Chondrocyte (in vitro differentiated cells): ENCODE measurements around the gene SNX25. TPM values are rescaled to one million over a fixed set of nuclear protein-coding genes. Genes with fewer than 3 reads are reported as not detected.

Source experiments
- DNase-seq: peaks from one replicate; pipeline ENCODE4 v3.0.0; 2021; ENCODE audit warnings: mixed read lengths, low spot score
- H3K27ac Mint-ChIP-seq: one replicate; pipeline ENCODE4 v1.8.0; 2021; ENCODE audit warnings: mild to moderate bottlenecking, moderate library complexity, mixed read lengths; ENCODE audit not compliant: unreplicated experiment
- H3K27me3 Mint-ChIP-seq: 2 replicates; pipeline ENCODE4 v1.8.0; 2021; ENCODE audit warnings: low read depth, mixed read lengths
- H3K36me3 Mint-ChIP-seq: 2 replicates; pipeline ENCODE4 v1.8.0; 2021; ENCODE audit warnings: low read depth, mixed read lengths
- H3K4me1 Mint-ChIP-seq: 2 replicates; pipeline ENCODE4 v1.8.0; 2021; ENCODE audit warnings: low read depth, mild to moderate bottlenecking, mixed read lengths
- H3K4me3 Mint-ChIP-seq: one replicate; pipeline ENCODE4 v1.8.0; 2021; ENCODE audit warnings: mild to moderate bottlenecking, moderate library complexity, mixed read lengths; ENCODE audit not compliant: unreplicated experiment
- H3K9me3 Mint-ChIP-seq: 2 replicates; pipeline ENCODE4 v1.8.0; 2021; ENCODE audit warnings: low read depth, mixed read lengths
- total RNA-seq: library from RNA; stranded (reverse); gene quantifications from 3 replicates; pipeline ENCODE4 v1.2.1, GENCODE V29; 2021
- TF ChIP-seq, protein P1 (sequence below): fragments of 200-600 bp; sonication (generic); IDR thresholded peaks from 2 replicates; pipeline ENCODE4 v1.5.0; 2021; ENCODE audit warnings: antibody characterized with exemption, mild to moderate bottlenecking, moderate library complexity

Gene SNX25
- total RNA-seq, 1 donor from 2014 or later = 53.6 TPM

DNA sequence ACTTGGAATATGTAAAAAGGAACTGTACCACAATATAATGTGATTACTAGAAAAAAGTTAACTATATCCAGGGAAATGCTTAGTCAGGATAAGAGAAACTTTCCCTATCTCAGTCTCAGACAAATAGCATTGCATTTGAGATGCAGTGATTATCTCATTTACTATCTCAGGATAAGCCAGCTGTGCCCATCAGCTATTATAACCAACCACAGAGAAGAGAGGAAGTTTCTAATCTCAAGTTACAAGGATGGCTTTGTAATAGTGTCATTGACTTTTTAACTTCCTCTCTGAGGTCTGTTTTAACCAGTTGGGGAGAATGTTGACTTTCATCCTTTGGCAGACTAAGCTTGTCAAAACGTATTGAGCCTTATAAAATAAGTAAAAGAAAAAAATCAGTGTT is 56.5 kb downstream of the SNX25 start:
- TF ChIP-seq, protein P1, sequence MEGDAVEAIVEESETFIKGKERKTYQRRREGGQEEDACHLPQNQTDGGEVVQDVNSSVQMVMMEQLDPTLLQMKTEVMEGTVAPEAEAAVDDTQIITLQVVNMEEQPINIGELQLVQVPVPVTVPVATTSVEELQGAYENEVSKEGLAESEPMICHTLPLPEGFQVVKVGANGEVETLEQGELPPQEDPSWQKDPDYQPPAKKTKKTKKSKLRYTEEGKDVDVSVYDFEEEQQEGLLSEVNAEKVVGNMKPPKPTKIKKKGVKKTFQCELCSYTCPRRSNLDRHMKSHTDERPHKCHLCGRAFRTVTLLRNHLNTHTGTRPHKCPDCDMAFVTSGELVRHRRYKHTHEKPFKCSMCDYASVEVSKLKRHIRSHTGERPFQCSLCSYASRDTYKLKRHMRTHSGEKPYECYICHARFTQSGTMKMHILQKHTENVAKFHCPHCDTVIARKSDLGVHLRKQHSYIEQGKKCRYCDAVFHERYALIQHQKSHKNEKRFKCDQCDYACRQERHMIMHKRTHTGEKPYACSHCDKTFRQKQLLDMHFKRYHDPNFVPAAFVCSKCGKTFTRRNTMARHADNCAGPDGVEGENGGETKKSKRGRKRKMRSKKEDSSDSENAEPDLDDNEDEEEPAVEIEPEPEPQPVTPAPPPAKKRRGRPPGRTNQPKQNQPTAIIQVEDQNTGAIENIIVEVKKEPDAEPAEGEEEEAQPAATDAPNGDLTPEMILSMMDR = no peak
- Mint-ChIP-seq H3K4me1 (peaks cover 30% of the 10 kb centered on the region), H3K4me3 (no peak overlapping the region), H3K27ac (peak overlapping the region; percentile 3), H3K9me3 (no peaks in the 10 kb centered on the region), H3K36me3 (peaks cover 24% of the 10 kb centered on the region), H3K27me3 (no peaks in the 10 kb centered on the region)
- DNase-seq = no peak

DNA sequence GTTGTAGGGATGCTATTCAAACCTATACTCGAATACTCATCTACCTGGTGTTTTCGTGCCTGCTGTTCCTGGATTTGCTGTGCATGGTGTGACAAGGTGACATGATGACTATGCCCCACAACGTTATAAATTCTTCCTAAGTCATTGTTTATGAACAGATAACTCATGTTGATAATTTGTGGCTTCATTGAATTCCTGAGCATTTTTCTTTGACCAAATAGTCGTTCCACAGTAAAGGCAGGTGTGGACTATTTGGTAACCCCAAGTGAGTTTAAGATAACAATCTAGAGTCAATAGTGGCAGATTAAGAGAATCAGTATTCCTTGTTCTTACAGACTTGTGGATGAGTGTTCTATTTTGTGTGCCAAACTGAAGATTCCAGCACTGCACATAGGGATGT is 59.9 kb downstream of the SNX25 start:
- no peak overlapping the region for H3K27ac Mint-ChIP-seq
- H3K4me3 Mint-ChIP-seq = no peak overlapping the region
- TF ChIP-seq, protein P1 = no peak
- no peaks in the 10 kb centered on the region for H3K27me3 Mint-ChIP-seq
- no peak for DNase-seq
- peaks cover 23% of the 10 kb centered on the region for H3K36me3 Mint-ChIP-seq
- H3K9me3 Mint-ChIP-seq = no peaks in the 10 kb centered on the region
- peaks cover 34% of the 10 kb centered on the region for H3K4me1 Mint-ChIP-seq

DNA sequence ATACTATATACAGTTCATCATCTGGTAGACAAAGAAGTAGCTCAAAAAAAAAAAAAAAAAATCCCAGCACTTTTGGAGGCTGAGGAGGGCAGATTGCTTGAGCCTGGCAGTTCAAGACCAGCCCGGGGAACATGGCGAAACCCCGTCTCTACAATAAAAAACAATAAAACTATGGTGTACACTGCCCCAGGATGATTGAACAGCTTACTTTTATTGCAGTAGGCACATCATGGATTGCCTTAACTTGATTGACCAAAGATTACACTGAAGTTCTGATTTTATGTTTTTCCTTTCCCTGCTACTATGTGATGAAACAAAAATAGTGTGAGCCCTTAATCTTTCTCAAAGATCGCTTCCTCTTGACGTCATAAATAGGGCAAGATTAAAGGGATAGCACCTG is 60.6 kb downstream of the SNX25 start:
- TF ChIP-seq, protein P1 = no peak
- peaks cover 23% of the 10 kb centered on the region for H3K36me3 Mint-ChIP-seq
- H3K27me3 Mint-ChIP-seq = no peaks in the 10 kb centered on the region
- peaks cover 41% of the 10 kb centered on the region for H3K4me1 Mint-ChIP-seq
- peak overlapping the region; percentile 12 for H3K27ac Mint-ChIP-seq
- no peak overlapping the region for H3K4me3 Mint-ChIP-seq
- no peaks in the 10 kb centered on the region for H3K9me3 Mint-ChIP-seq
- no peak for DNase-seq

- Mint-ChIP-seq H3K9me3 (no peaks in the 10 kb centered on the region), H3K4me1 (peaks cover 47% of the 10 kb centered on the region), H3K27me3 (no peaks in the 10 kb centered on the region), H3K27ac (no peak overlapping the region), H3K36me3 (peaks cover 23% of the 10 kb centered on the region), H3K4me3 (no peak overlapping the region)
- DNase-seq = no peak
- TF ChIP-seq, protein P1 = no peak
Observed at GRCh38 chr4:185270885-185271284, 61.5 kb downstream of the SNX25 start.

GRCh38 chr4:185272245-185272644 is 62.8 kb downstream of the SNX25 start:
- Mint-ChIP-seq H3K36me3 (peaks cover 28% of the 10 kb centered on the region), H3K9me3 (no peaks in the 10 kb centered on the region), H3K4me3 (no peak overlapping the region), H3K27me3 (no peaks in the 10 kb centered on the region), H3K27ac (no peak overlapping the region), H3K4me1 (peaks cover 44% of the 10 kb centered on the region)
- DNase-seq = no peak
- TF ChIP-seq, protein P1 = no peak
